H1 (cell line): ENCODE results near the gene CERKL. TPM values are rescaled to one million over a fixed set of nuclear protein-coding genes. Genes with fewer than 3 reads are reported as not detected.

Source experiments
- CTCF ChIA-PET: fragments of 300-600 bp; sonication (Branson Sonifier 250); formaldehyde crosslinking; loops from one replicate; lab custom pipeline; 2021; ENCODE audit not compliant: partially characterized antibody; lab: Charles Lee
- POLR2A ChIA-PET: fragments of 300-600 bp; sonication (Branson Sonifier 250); formaldehyde crosslinking; loops from one replicate; lab custom pipeline; 2021; ENCODE audit warnings: inconsistent platforms; ENCODE audit not compliant: partially characterized antibody; lab: Charles Lee
- DNase-seq, 2 experiments: peaks; one replicate each; pipeline versions ENCODE4 v3.0.0 to v3.0.0-alpha.2; 2010 to 2022; ENCODE audit warnings: low spot score in 2 of 2, low read depth in 1 of 2, mixed read lengths in 1 of 2
- FAIRE-seq: peaks from 2 replicates; lab custom pipeline; 2011; peaks lifted over from hg19 to GRCh38; lab: Jason Lieb, UNC
- H2AFZ ChIP-seq: 2 replicates; pipeline ENCODE4 v1.8.1; 2012; ENCODE audit warnings: low read length, inconsistent platforms
- H2AK5ac ChIP-seq: 2 replicates; pipeline ENCODE4 v1.6.1; 2013; ENCODE audit warnings: low read depth, low read length
- H2BK120ac ChIP-seq: replicated peaks from 2 replicates; pipeline ENCODE3; 2013; ENCODE audit warnings: low read depth, low read length, inconsistent platforms
- H2BK12ac ChIP-seq: 2 replicates; pipeline ENCODE4 v1.6.1; 2013; ENCODE audit warnings: low read depth, low read length
- H2BK15ac ChIP-seq: 2 replicates; pipeline ENCODE4 v1.6.1; 2013; ENCODE audit warnings: low read length
- H2BK20ac ChIP-seq: 2 replicates; pipeline ENCODE4 v1.6.1; 2013; ENCODE audit warnings: low read length
- H2BK5ac ChIP-seq: 2 replicates; pipeline ENCODE4 v1.6.1; 2013; ENCODE audit warnings: low read depth, low read length
- H3K14ac ChIP-seq: 2 replicates; pipeline ENCODE4 v1.6.1; 2013; ENCODE audit warnings: inconsistent platforms; ENCODE audit not compliant: insufficient read length
- H3K18ac ChIP-seq: 2 replicates; pipeline ENCODE4 v1.6.1; 2013; ENCODE audit warnings: low read length; ENCODE audit errors: extremely low read depth
- H3K23ac ChIP-seq: 2 replicates; pipeline ENCODE4 v1.6.1; 2013; ENCODE audit warnings: inconsistent platforms; ENCODE audit not compliant: insufficient read length
- H3K23me2 ChIP-seq: 2 replicates; pipeline ENCODE4 v1.6.1; 2013; ENCODE audit warnings: low read depth, low read length
- H3K27ac ChIP-seq: 2 replicates; pipeline ENCODE4 v1.6.1; 2011; ENCODE audit warnings: low read depth, low read length, inconsistent platforms
- H3K27me3 ChIP-seq, 4 experiments: replicated peaks in 1 of 4; 1 replicate in 1 of 4; 2 replicates in 3 of 4; pipeline versions ENCODE4 v1.6.1 to v1.8.1; 2011 to 2013; ENCODE audit warnings: low read length in 3 of 4, mild to moderate bottlenecking in 3 of 4, inconsistent platforms in 2 of 4, mixed read lengths in 2 of 4, moderate library complexity in 1 of 4; ENCODE audit not compliant: control insufficient read depth in 3 of 4, insufficient read depth in 3 of 4; ENCODE audit errors: extremely low read depth in 1 of 4
- H3K36me3 ChIP-seq, 4 experiments: 2 replicates each; pipeline versions ENCODE4 v1.6.1 to v1.8.1; 2011 to 2013; ENCODE audit warnings: mild to moderate bottlenecking in 4 of 4, low read length in 3 of 4, moderate library complexity in 2 of 4, control low read depth in 1 of 4, inconsistent platforms in 1 of 4; ENCODE audit not compliant: insufficient read depth in 4 of 4, control insufficient read depth in 2 of 4
- H3K4ac ChIP-seq: replicated peaks from 2 replicates; pipeline ENCODE3; 2013; ENCODE audit warnings: low read length, low read depth, mixed read lengths, inconsistent platforms; ENCODE audit not compliant: insufficient read length
- H3K4me1 ChIP-seq, 4 experiments: replicated peaks in 1 of 4; 1 replicate in 1 of 4; 2 replicates in 3 of 4; pipeline versions ENCODE4 v1.6.1 to v1.8.1; 2011 to 2013; ENCODE audit warnings: low read length in 3 of 4, inconsistent platforms in 2 of 4, mixed read lengths in 1 of 4; ENCODE audit not compliant: insufficient read depth in 4 of 4, control insufficient read depth in 3 of 4
- H3K4me2 ChIP-seq, 2 experiments: 2 replicates each; pipeline versions ENCODE4 v1.6.1 to v1.8.1; 2011 to 2013; ENCODE audit warnings: low read depth in 2 of 2, low read length in 2 of 2, control low read depth in 1 of 2, inconsistent platforms in 1 of 2, mild to moderate bottlenecking in 1 of 2; ENCODE audit not compliant: insufficient read depth in 1 of 2
- H3K4me3 ChIP-seq, 4 experiments: fragments of 200-600, 300-600 bp in 1 of 4; sonication (generic), shearing (Covaris generic), sonication (Bioruptor Twin) in 1 of 4; 2 replicates each; pipeline versions ENCODE4 v1.5.1 to v1.8.1; 2011 to 2016; ENCODE audit warnings: low read length in 4 of 4, low read depth in 3 of 4, control low read depth in 2 of 4, inconsistent platforms in 2 of 4, mild to moderate bottlenecking in 2 of 4, mixed read lengths in 1 of 4, moderate library complexity in 1 of 4; ENCODE audit not compliant: insufficient read depth in 2 of 4; ENCODE audit errors: extremely low read depth in 1 of 4
- H3K56ac ChIP-seq: replicated peaks from 2 replicates; pipeline ENCODE3; 2013; ENCODE audit warnings: low read depth, mild to moderate bottlenecking, mixed read lengths, low read length, inconsistent platforms; ENCODE audit not compliant: insufficient read length
- H3K79me1 ChIP-seq: 2 replicates; pipeline ENCODE4 v1.6.1; 2013; ENCODE audit warnings: low read depth, low read length, control low read depth
- H3K79me2 ChIP-seq, 2 experiments: 2 replicates each; pipeline versions ENCODE4 v1.6.1 to v1.8.1; 2012 to 2013; ENCODE audit warnings: low read length in 2 of 2, mild to moderate bottlenecking in 2 of 2, inconsistent platforms in 1 of 2; ENCODE audit not compliant: insufficient read depth in 2 of 2, control insufficient read depth in 1 of 2
- H3K9ac ChIP-seq, 4 experiments: replicated peaks in 1 of 4; 1 replicate in 1 of 4; 2 replicates in 3 of 4; pipeline versions ENCODE4 v1.6.1 to v1.8.1; 2011 to 2013; ENCODE audit warnings: low read depth in 3 of 4, low read length in 3 of 4, control low read depth in 2 of 4, mild to moderate bottlenecking in 2 of 4, moderate library complexity in 2 of 4, inconsistent platforms in 1 of 4; ENCODE audit errors: extremely low read depth in 1 of 4
- H3K9me3 ChIP-seq, 2 experiments: 2 replicates each; pipeline versions ENCODE4 v1.6.1 to v1.8.1; 2012 to 2013; ENCODE audit warnings: mild to moderate bottlenecking in 2 of 2, moderate library complexity in 2 of 2, control low read depth in 1 of 2, inconsistent platforms in 1 of 2, low read depth in 1 of 2, low read length in 1 of 2, mixed read lengths in 1 of 2; ENCODE audit not compliant: insufficient read depth in 2 of 2
- H4K20me1 ChIP-seq, 2 experiments: replicated peaks in 1 of 2; 2 replicates each; pipeline versions ENCODE3 to v1.8.1; 2011 to 2013; ENCODE audit warnings: inconsistent platforms in 2 of 2, low read length in 2 of 2, mild to moderate bottlenecking in 1 of 2; ENCODE audit not compliant: insufficient read depth in 2 of 2, control insufficient read depth in 1 of 2
- H4K5ac ChIP-seq: 2 replicates; pipeline ENCODE4 v1.6.1; 2013; ENCODE audit warnings: low read length, low read depth, mixed read lengths, inconsistent platforms; ENCODE audit not compliant: insufficient read length
- H4K8ac ChIP-seq: 2 replicates; pipeline ENCODE4 v1.8.0; 2013; ENCODE audit warnings: mild to moderate bottlenecking, moderate library complexity, low read length, inconsistent platforms; ENCODE audit not compliant: insufficient read depth; ENCODE audit errors: extremely low read depth
- H4K91ac ChIP-seq: replicated peaks from 2 replicates; pipeline ENCODE3; 2013; ENCODE audit warnings: low read length, mixed read lengths, inconsistent platforms; ENCODE audit not compliant: insufficient read length
- BACH1 ChIP-seq: IDR thresholded peaks from 2 replicates; pipeline ENCODE4 v1.6.1; 2012; ENCODE audit warnings: low read length, improper control_type of control experiment
- RNF2 ChIP-seq: fragments of 200-900, 300-1000 bp; sonication (generic); IDR thresholded peaks from 2 replicates; pipeline ENCODE4 v1.7.1; 2016; ENCODE audit warnings: borderline replicate concordance, low read depth, mild to moderate bottlenecking, antibody characterized with exemption, low read length; ENCODE audit not compliant: poor library complexity, severe bottlenecking; ENCODE audit errors: missing control alignments
- WGBS, 2 experiments: shearing (Covaris generic) in 1 of 2; methylation state at CpG; one replicate each; pipeline versions ENCODE4 v1.1.6 to v1.1.7; 2013 to 2015; ENCODE audit warnings: low lambda C conversion rate in 2 of 2, mixed read lengths in 2 of 2, inconsistent platforms in 1 of 2, low coverage in 1 of 2, missing lambda C conversion rate in 1 of 2; ENCODE audit not compliant: insufficient replicate concordance in 2 of 2, insufficient coverage in 1 of 2, insufficient read length in 1 of 2; ENCODE audit errors: extremely low coverage in 1 of 2, missing lambda C conversion rate in 1 of 2; 5-methylcytosine and 5-hydroxymethylcytosine counted together
- polyA plus RNA-seq, 7 experiments: library from polyadenylated mRNA; depleted of rRNA in 3 of 7; stranded (reverse) in 5 of 7; unstranded in 2 of 7; fragments of >200 nt in 5 of 7; fragments of 200-250 nt in 2 of 7; gene quantifications; 1 replicate in 5 of 7; 2 replicates in 1 of 7; 4 replicates in 1 of 7; pipeline versions ENCODE4 v1.2.1 to v1.2.3, GENCODE V29; 2011 to 2013; ENCODE audit warnings: missing spikeins in 2 of 7, mixed read lengths in 2 of 7
- total RNA-seq: library from RNA; stranded (reverse); fragmentation: NEBNext Ultra II Directional; extraction: Animal tissue kit (Norgen Biotek cat#: 25700); gene quantifications from 2 replicates; pipeline ENCODE4 v1.2.1, GENCODE V29; 2021

Gene CERKL
- total and polyA plus RNA-seq, 2 of the 8 experiments (the other 6 are each of a cell fraction or from before 2014, with no cell fraction given), result 0.05 TPM; not detected in 1

DNA sequence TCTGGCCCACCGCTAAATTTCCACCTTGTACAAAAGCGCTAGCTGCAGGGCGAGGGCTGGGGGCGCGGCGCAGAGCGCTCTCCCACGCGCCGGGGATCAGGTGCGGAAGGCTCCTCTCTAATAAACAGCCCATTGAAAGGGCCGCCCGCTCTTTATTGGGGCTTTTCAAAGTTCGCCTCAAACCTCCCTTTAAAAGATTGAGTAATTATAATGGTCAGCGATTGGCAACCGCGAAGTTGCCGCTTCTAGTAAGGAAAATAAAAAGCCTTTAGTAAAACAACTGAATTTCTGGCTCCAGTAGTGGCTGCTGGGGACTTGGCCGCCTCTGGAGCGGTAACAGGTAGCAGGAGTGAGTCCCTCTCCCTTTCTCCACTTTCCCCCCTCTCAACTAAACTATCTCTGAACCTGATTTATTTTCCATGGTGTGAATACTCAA, 22.7 kb upstream of the CERKL start:
- no peak overlapping the region for H3K18ac ChIP-seq
- peaks cover 10 to 40% (median 21%) of the 10 kb centered on the region in 4 experiments for H3K4me1 ChIP-seq
- no peak overlapping the region for H2BK5ac ChIP-seq
- no peak overlapping the region for H2BK120ac ChIP-seq
- H3K14ac ChIP-seq, result no peak overlapping the region
- ChIA-PET CTCF (interaction anchor here (0.9 to 1.6 kb wide), 2 partner anchors 21 to 35 kb away, joined by 3 read pairs; no protein-coding TSS in a partner anchor), POLR2A (interaction anchor here (1.4 kb wide), 1 partner anchor 23 kb away, joined by 5 read pairs; the partner anchor contains the start of gene CERKL)
- DNase-seq (no peak), FAIRE-seq (no peak)
- no peak overlapping the region for H3K4ac ChIP-seq
- peak overlapping the region in 1 of 4 experiments; percentile 34; a peak in 1 of 8 replicates for H3K4me3 ChIP-seq
- H2BK15ac ChIP-seq, result no peak overlapping the region
- H2BK20ac ChIP-seq, result no peak overlapping the region
- no peaks in the 10 kb centered on the region for H3K9me3 ChIP-seq
- H3K23ac ChIP-seq, result no peak overlapping the region
- H2BK12ac ChIP-seq, result no peak overlapping the region
- H4K20me1 ChIP-seq, result peaks cover 27 to 37% of the 10 kb centered on the region in 2 experiments
- no peak overlapping the region for H3K27ac ChIP-seq
- H3K23me2 ChIP-seq, result peaks cover 14% of the 10 kb centered on the region; the same call in 1 of the 2 replicates
- WGBS, 2 experiments, result 7% methylated on average over 20 of the region's 20 CpGs; no CpG with 5 or more reads in 1 of the 2 experiments
- no peaks in the 10 kb centered on the region for H3K79me2 ChIP-seq
- H3K27me3 ChIP-seq, result peaks cover 70 to 90% (median 73%) of the 10 kb centered on the region in 4 experiments
- H4K91ac ChIP-seq, result no peak overlapping the region
- H4K5ac ChIP-seq, result no peak overlapping the region
- H3K36me3 ChIP-seq, result no peaks in the 10 kb centered on the region; a peak in 1 of 8 replicates
- H4K8ac ChIP-seq, result no peak overlapping the region
- no peak overlapping the region for H2AFZ ChIP-seq
- peak overlapping the region; percentile 39 to 100; a peak in 3 of 4 replicates for H3K4me2 ChIP-seq
- no peak overlapping the region for H3K9ac ChIP-seq
- H3K56ac ChIP-seq, result no peak overlapping the region
- no peaks in the 10 kb centered on the region for H3K79me1 ChIP-seq
- H2AK5ac ChIP-seq, result no peak overlapping the region
- TF ChIP-seq RNF2, result peak; percentile 89
- no peak for TF ChIP-seq BACH1
